K562 (cell line): Measurements from ENCODE around the gene CD82. TPM values are rescaled to one million over a fixed set of nuclear protein-coding genes. Genes with fewer than 3 reads are reported as not detected.

Experiments
- ARID1B ChIP-seq: fragments of 450-650 bp; IDR thresholded peaks from 2 replicates; pipeline ENCODE4 v1.6.1; 2016; ENCODE audit warnings: antibody characterized with exemption, mild to moderate bottlenecking, inconsistent platforms
- ARID2 ChIP-seq: fragments of 450-650 bp; IDR thresholded peaks from 2 replicates; pipeline ENCODE4 v1.6.1; 2017; ENCODE audit warnings: antibody characterized with exemption, mild to moderate bottlenecking
- BDP1 ChIP-seq: IDR thresholded peaks from 3 replicates; pipeline ENCODE4 v1.6.1; 2011; ENCODE audit not compliant: insufficient read length, insufficient read depth
- FOXA1 ChIP-seq: fragments of 450-650 bp; IDR thresholded peaks from 2 replicates; pipeline ENCODE4 v1.6.1; 2016; ENCODE audit warnings: mild to moderate bottlenecking, borderline replicate concordance
- HDGF ChIP-seq: fragments of 450-650 bp; IDR thresholded peaks from 2 replicates; pipeline ENCODE4 v1.6.1; 2016
- HNRNPK ChIP-seq: fragments of 200-400 bp; formaldehyde crosslinking; IDR thresholded peaks from one replicate; pipeline ENCODE4 v1.6.1; 2018; ENCODE audit warnings: mild to moderate bottlenecking, low read depth, low read length; ENCODE audit not compliant: poor library complexity, severe bottlenecking
- HSF4 ChIP-seq: fragments of 250-450 bp; sonication (Bioruptor Pico); IDR thresholded peaks from 2 replicates; pipeline ENCODE4 v2.1.2; 2022; ENCODE audit warnings: mild to moderate bottlenecking, moderate library complexity, borderline replicate concordance
- MAFG ChIP-seq: fragments of 450-650 bp; conservative IDR thresholded peaks from 2 replicates; pipeline ENCODE4 v1.6.1; 2016; ENCODE audit warnings: missing genetic modification characterization, missing compliant biosample characterization
- PCBP2 ChIP-seq: fragments of 200-400 bp; formaldehyde crosslinking; IDR thresholded peaks from 2 replicates; pipeline ENCODE4 v1.6.1; 2018; ENCODE audit warnings: low read length, low read depth, mild to moderate bottlenecking, moderate library complexity; ENCODE audit not compliant: poor library complexity, severe bottlenecking
- PRPF4 ChIP-seq: fragments of 200-400 bp; formaldehyde crosslinking; IDR thresholded peaks from one replicate; pipeline ENCODE4 v1.6.1; 2017; ENCODE audit warnings: low read length, low read depth, mild to moderate bottlenecking; ENCODE audit not compliant: insufficient read depth, poor library complexity, severe bottlenecking
- ZNF507 ChIP-seq: conservative IDR thresholded peaks from 2 replicates; pipeline ENCODE4 v1.6.1; 2017; ENCODE audit warnings: missing genetic modification characterization, missing compliant biosample characterization
- polyA plus RNA-seq, 8 experiments: library from polyadenylated mRNA; depleted of rRNA in 4 of 8; stranded (reverse) in 5 of 8; unstranded in 3 of 8; fragments of >200 nt; fragmentation: Nextera tagmentation in 2 of 8; fragmentation: Illumina TruSeq in 1 of 8; extraction: Ambion mirVana in 2 of 8; extraction: Trizol in 1 of 8; gene quantifications; 2 replicates each; pipeline versions ENCODE4 v1.2.1 to v1.2.3, GENCODE V29; 2011 to 2014; ENCODE audit warnings: inconsistent platforms in 1 of 8, missing spikeins in 1 of 8
- total RNA-seq, 7 experiments: library from RNA; depleted of rRNA in 6 of 7; stranded (reverse); fragments of >200 nt in 6 of 7; fragmentation: Illumina TruSeq in 2 of 7; extraction: Trizol in 2 of 7; gene quantifications; 2 replicates each; pipeline versions ENCODE4 v1.2.1 to v1.2.3, GENCODE V29; 2011 to 2021; ENCODE audit warnings: low replicate concordance in 1 of 7
- TF ChIP-seq, protein P1 (sequence below), 2 experiments: fragments of 450-650 bp; IDR thresholded peaks; 2 replicates each; pipeline ENCODE4 v1.6.1; 2016; ENCODE audit warnings: mild to moderate bottlenecking in 2 of 2, borderline replicate concordance in 1 of 2, low read depth in 1 of 2, moderate library complexity in 1 of 2
- TF ChIP-seq, protein P2 (sequence below): fragments of 250-450 bp; sonication (Bioruptor Pico); IDR thresholded peaks from 2 replicates; pipeline ENCODE4 v1.4.0; 2020

The CD82 gene
- total and polyA plus RNA-seq, 9 of the 15 experiments (the other 6 are each of a cell fraction or from before 2014, with no cell fraction given), result 0.27 to 9.4 (median 3.0) TPM

DNA sequence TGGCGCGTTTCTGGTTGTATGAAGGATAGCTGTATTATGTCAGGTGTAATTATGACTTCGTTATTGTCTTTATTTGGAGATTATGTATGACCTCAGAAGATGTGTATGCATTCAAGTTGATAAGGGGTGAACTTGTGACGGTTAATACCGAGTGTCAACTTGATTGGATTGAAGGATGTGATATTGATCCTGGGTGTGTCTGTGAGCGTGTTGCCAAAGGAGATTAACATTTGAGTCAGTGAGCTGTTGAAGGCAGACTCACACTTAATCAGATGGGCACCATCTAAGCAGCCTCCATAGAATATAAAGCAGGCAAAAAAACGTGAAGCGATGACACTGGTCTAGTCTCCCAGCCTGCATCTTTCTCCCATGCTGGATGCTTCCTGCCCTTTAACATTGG is 15.3 kb upstream of the CD82 start (continued):
- TF ChIP-seq, protein P1, sequence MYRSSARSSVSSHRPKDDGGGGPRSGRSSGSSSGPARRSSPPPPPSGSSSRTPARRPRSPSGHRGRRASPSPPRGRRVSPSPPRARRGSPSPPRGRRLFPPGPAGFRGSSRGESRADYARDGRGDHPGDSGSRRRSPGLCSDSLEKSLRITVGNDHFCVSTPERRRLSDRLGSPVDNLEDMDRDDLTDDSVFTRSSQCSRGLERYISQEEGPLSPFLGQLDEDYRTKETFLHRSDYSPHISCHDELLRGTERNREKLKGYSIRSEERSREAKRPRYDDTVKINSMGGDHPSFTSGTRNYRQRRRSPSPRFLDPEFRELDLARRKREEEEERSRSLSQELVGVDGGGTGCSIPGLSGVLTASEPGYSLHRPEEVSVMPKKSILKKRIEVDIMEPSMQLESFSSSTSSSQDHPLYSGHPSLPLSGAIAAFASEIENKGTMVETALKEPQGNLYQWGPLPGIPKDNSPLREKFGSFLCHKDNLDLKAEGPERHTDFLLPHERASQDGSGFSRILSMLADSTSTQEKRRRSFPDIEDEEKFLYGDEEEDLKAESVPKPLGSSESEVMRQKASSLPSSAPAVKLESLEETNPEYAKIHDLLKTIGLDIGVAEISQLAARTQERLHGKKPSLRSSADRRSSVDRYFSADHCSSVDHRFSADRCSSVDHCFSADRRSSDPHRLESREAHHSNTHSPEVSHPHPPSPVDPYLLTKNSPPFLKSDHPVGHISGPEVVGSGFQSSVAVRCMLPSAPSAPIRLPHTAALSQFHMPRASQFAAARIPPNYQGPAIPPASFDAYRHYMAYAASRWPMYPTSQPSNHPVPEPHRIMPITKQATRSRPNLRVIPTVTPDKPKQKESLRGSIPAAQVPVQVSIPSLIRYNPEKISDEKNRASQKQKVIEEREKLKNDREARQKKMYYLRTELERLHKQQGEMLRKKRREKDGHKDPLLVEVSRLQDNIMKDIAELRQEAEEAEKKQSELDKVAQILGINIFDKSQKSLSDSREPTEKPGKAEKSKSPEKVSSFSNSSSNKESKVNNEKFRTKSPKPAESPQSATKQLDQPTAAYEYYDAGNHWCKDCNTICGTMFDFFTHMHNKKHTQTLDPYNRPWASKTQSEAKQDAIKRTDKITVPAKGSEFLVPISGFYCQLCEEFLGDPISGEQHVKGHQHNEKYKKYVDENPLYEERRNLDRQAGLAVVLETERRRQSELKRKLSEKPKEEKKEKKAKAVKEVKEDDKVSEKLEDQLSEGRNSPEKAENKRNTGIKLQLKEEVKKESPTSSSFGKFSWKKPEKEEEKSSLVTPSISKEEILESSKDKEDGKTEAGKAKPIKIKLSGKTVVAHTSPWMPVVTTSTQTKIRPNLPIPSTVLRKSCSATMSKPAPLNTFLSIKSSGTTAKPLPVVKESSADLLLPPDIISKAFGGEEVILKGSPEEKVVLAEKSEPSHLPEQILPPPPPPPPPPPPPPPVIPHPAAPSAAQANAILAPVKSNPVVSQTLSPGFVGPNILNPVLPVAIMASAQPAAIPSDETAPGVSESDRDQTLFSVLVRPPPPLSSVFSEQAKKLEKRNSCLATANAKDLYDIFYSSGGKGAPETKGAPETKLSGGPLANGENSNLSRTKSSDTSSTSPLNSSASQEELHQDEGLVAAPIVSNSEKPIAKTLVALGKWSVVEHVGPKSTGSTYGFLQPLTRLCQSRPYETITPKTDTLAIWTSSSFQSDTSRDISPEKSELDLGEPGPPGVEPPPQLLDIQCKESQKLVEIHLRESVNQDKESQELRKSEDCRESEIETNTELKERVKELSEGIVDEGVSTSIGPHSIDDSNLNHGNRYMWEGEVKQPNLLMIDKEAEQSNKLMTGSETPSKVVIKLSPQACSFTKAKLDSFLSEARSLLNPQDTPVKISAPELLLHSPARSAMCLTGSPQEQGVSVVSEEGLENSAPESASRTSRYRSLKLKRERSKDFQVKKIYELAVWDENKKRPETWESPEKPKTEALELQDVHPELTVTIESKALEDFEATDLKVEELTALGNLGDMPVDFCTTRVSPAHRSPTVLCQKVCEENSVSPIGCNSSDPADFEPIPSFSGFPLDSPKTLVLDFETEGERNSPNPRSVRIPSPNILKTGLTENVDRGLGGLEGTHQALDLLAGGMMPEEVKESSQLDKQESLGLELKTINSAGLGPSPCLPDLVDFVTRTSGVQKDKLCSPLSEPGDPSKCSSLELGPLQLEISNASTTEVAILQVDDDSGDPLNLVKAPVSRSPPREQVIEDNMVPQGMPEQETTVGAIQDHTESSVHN (IDR thresholded peaks at IDR 0.05; ENCODE audit: borderline replicate concordance in 1 of 2, low read depth in 1 of 2), result no peak
- TF ChIP-seq BDP1 (no peak), ARID2 (no peak), MAFG (no peak), PCBP2 (no peak), HNRNPK (no peak), ARID1B (peak; percentile 65), ZNF507 (tag) (no peak), PRPF4 (no peak), HSF4 (CRISPR knock-in tag) (no peak), FOXA1 (no peak), HDGF (no peak)
- TF ChIP-seq, protein P2, sequence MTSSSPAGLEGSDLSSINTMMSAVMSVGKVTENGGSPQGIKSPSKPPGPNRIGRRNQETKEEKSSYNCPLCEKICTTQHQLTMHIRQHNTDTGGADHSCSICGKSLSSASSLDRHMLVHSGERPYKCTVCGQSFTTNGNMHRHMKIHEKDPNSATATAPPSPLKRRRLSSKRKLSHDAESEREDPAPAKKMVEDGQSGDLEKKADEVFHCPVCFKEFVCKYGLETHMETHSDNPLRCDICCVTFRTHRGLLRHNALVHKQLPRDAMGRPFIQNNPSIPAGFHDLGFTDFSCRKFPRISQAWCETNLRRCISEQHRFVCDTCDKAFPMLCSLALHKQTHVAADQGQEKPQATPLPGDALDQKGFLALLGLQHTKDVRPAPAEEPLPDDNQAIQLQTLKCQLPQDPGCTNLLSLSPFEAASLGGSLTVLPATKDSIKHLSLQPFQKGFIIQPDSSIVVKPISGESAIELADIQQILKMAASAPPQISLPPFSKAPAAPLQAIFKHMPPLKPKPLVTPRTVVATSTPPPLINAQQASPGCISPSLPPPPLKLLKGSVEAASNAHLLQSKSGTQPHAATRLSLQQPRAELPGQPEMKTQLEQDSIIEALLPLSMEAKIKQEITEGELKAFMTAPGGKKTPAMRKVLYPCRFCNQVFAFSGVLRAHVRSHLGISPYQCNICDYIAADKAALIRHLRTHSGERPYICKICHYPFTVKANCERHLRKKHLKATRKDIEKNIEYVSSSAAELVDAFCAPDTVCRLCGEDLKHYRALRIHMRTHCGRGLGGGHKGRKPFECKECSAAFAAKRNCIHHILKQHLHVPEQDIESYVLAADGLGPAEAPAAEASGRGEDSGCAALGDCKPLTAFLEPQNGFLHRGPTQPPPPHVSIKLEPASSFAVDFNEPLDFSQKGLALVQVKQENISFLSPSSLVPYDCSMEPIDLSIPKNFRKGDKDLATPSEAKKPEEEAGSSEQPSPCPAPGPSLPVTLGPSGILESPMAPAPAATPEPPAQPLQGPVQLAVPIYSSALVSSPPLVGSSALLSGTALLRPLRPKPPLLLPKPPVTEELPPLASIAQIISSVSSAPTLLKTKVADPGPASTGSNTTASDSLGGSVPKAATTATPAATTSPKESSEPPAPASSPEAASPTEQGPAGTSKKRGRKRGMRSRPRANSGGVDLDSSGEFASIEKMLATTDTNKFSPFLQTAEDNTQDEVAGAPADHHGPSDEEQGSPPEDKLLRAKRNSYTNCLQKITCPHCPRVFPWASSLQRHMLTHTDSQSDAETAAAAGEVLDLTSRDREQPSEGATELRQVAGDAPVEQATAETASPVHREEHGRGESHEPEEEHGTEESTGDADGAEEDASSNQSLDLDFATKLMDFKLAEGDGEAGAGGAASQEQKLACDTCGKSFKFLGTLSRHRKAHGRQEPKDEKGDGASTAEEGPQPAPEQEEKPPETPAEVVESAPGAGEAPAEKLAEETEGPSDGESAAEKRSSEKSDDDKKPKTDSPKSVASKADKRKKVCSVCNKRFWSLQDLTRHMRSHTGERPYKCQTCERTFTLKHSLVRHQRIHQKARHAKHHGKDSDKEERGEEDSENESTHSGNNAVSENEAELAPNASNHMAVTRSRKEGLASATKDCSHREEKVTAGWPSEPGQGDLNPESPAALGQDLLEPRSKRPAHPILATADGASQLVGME (CRISPR knock-in tag), result no peak
